Ectodermal cell (in vitro differentiated cells): Measurements from ENCODE around the gene CDH13.

ENCODE experiments used
- H3K27ac ChIP-seq: 2 replicates; pipeline ENCODE4 v1.7.0; 2013; ENCODE audit warnings: mild to moderate bottlenecking, low read depth, low read length; ENCODE audit not compliant: insufficient read depth, poor library complexity, severe bottlenecking
- H3K27me3 ChIP-seq: 2 replicates; pipeline ENCODE4 v1.7.0; 2013; ENCODE audit warnings: mild to moderate bottlenecking, low read length; ENCODE audit not compliant: insufficient read depth, control insufficient read depth, poor library complexity, severe bottlenecking
- H3K36me3 ChIP-seq: one replicate; pipeline ENCODE4 v1.7.0; 2013; ENCODE audit warnings: low read length; ENCODE audit not compliant: control insufficient read depth, insufficient read depth
- H3K4me1 ChIP-seq: one replicate; pipeline ENCODE4 v1.7.0; 2013; ENCODE audit warnings: low read length; ENCODE audit not compliant: control insufficient read depth, insufficient read depth
- H3K4me3 ChIP-seq: 2 replicates; pipeline ENCODE4 v1.7.0; 2013; ENCODE audit warnings: low read depth, low read length, control low read depth; ENCODE audit not compliant: insufficient read depth
- H3K9me3 ChIP-seq: 2 replicates; pipeline ENCODE4 v1.7.0; 2013; ENCODE audit warnings: mild to moderate bottlenecking, low read length, moderate library complexity; ENCODE audit not compliant: control insufficient read depth
- WGBS, 2 experiments: methylation state at CpG; one replicate each; pipeline ENCODE4 v1.1.7; 2013; ENCODE audit warnings: missing lambda C conversion rate in 2 of 2; 5-methylcytosine and 5-hydroxymethylcytosine counted together

Gene CDH13

DNA sequence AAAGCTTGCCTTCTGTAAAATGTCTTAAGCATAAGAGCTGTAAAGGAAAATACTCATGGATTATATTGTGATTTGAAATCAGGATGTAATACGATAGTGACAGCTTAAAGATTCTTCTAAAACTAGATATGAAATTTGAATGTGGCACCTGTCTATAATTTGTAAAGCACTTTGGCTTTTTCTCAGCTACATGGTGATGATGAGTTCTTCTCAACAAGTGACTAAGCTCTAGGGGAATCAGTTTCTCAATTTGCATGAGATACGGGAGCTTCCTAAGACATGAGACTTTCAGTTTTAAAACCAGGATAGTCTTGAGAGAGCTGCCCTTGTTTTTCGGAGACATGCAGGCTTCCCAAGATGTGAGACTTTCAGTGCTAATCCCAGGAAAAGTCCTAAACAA is 439.2 kb downstream of the CDH13 start:
- Histone ChIP-seq H3K4me3 (no peak overlapping the region), H3K4me1 (no peaks in the 10 kb centered on the region), H3K27ac (no peak overlapping the region), H3K9me3 (no peaks in the 10 kb centered on the region), H3K36me3 (no peaks in the 10 kb centered on the region), H3K27me3 (no peaks in the 10 kb centered on the region)
- WGBS, 2 experiments: 93 to 95% methylated on average over 3 of the region's 3 CpGs

DNA sequence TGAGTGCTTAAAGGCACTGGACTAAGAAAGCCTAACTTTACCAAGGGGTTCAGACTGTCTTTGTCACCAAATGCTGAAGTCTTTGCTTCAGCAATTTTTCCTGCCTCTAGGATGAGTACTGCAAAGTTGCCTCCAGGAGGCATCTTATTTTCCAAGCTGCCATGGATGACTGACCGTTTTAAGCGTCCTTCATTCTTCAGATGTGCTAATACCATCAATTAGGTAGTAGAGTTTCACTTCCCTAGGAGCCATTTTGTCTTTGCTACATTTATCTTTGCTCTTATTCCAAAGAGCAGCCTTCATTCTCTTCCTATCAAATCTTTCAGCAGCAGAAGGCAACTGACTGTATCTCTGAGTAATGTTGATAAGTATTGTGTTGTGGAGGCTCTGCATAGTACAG is 440.1 kb downstream of the CDH13 start:
- Histone ChIP-seq H3K4me3 (no peak overlapping the region), H3K27me3 (no peaks in the 10 kb centered on the region), H3K36me3 (no peaks in the 10 kb centered on the region), H3K9me3 (no peaks in the 10 kb centered on the region), H3K4me1 (no peaks in the 10 kb centered on the region), H3K27ac (no peak overlapping the region)
- 85 to 100% methylated on average over 2 of the region's 2 CpGs for WGBS, 2 experiments

DNA sequence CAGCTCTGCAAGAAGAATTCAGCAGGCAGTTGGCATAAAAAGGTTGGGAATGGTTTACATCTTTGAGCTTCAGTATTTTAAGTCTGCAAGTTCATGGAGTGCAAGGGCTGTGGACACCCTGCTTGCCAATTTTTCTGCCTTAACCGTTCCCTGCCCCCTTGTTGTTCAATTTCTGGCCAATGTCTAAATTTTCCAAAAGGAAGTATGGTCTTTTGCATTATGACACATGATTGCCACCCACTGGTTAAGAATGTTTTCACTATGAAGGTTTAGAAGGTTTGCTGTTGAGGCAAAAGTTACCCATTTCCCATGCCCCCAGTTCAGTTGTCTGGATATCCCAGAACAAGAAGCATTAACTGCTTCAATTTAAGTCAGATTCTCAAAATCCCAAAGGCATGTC is 441.9 kb downstream of the CDH13 start:
- H3K4me1 ChIP-seq: no peaks in the 10 kb centered on the region
- H3K4me3 ChIP-seq: no peak overlapping the region
- no peaks in the 10 kb centered on the region for H3K27me3 ChIP-seq
- H3K36me3 ChIP-seq: no peaks in the 10 kb centered on the region
- no peak overlapping the region for H3K27ac ChIP-seq
- WGBS, 2 experiments: 88 to 94% methylated on average over 1 of the region's 1 CpG
- no peaks in the 10 kb centered on the region for H3K9me3 ChIP-seq

DNA sequence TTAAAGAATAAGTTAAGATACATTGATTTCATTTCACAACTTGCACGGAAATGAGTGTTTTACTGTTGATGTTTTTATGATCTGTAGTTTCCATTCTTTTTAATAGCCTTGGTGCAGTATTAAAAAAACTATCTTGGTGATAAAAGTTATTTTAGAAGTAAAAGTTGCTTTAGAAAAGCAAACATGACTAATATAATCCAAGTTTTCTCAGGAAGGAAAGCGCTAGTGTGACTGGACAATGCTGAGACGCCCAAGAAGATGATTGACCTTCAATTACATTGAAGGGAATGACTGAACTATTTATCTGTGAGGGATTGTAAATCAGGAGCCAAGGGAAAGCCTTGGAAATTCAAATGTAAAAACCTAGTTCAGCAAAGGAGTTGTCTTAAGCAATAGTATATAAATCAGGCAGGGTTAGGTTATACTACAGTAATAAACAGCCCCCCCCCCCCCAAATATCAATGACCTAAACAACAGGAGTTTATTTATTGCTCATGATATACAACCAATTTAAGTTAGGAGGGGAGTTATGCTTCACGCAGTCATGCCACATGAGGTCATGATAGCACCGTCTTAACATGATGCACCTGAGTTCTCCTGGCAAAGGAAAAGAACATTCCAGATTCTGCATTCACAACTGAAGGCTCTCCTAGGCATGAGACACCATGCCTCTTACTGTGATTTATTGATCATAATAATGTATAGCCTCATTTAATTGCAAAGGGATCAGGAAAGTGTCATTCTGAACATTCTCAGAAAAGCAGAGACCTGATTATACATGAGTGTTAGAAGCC is 443.8 kb downstream of the CDH13 start:
- no peaks in the 10 kb centered on the region for H3K27me3 ChIP-seq
- no peaks in the 10 kb centered on the region for H3K9me3 ChIP-seq
- H3K27ac ChIP-seq: no peak overlapping the region
- WGBS, 2 experiments: 96 to 100% methylated on average over 4 to 5 of the region's 5 CpGs
- no peak overlapping the region for H3K4me3 ChIP-seq
- no peaks in the 10 kb centered on the region for H3K36me3 ChIP-seq
- H3K4me1 ChIP-seq: no peaks in the 10 kb centered on the region

DNA sequence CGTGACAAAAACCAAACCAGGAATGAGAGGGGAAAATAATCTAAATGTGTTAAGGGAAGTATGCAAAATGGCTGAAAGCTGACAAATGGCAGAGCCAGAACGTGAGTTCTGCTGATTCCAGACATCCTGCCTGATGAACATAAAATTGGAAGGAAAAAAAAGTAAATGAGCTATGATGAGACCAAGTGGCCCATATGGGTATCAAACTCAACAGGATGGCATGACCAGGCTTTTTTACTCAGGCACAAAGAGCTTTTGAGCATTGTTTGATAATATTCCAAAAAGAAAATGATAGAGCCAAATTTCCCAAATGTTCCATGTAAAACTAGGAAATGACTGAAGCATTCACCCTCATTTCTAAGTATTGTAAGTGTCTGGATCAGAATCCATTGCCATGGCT is 449.2 kb downstream of the CDH13 start:
- Histone ChIP-seq H3K4me3 (no peak overlapping the region), H3K27ac (no peak overlapping the region), H3K4me1 (no peaks in the 10 kb centered on the region), H3K9me3 (no peaks in the 10 kb centered on the region), H3K27me3 (no peaks in the 10 kb centered on the region), H3K36me3 (no peaks in the 10 kb centered on the region)
- WGBS, 2 experiments: 91 to 94% methylated on average over 2 of the region's 2 CpGs

DNA sequence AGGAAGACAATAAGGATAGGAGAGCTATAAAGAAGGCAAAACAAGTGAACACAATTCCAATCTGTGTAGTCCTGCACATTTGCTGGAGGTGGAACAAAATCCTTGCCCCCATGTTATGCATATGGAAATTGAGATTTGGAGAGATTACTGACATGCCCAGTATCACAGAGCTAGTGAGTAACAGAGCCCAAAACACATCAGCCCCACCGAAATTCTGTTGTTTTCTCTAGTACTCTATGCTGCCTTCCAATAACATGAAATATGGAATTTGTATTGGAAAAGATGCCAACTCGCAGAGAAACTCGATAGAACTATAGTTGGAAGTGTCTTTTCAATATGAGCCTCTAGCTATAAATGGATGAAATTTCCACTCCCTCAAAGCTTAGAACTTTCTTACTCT is 456.6 kb downstream of the CDH13 start:
- Histone ChIP-seq H3K36me3 (no peaks in the 10 kb centered on the region), H3K27ac (no peak overlapping the region), H3K27me3 (no peaks in the 10 kb centered on the region), H3K9me3 (no peaks in the 10 kb centered on the region), H3K4me3 (no peak overlapping the region), H3K4me1 (no peaks in the 10 kb centered on the region)
- WGBS, 2 experiments: 92 to 100% methylated on average over 2 to 3 of the region's 3 CpGs

DNA sequence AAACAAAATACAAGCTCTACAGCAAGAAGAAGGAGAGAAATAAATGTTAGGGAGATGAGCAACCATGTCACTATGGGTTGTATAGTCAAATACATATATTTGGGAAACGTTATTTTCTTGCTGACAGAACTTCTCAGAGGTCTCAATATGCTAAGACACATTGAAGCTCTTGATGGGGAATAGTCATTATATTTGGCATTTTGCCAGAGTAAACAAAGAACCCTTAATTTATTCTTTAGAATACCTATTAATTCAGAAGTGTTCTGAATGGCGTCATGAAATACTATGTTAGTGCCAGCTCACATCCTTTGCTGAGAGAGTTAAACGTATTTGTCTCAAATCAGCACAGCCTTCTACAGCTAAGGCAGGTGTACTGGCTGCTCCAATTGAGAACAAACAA is 458.9 kb downstream of the CDH13 start:
- H3K4me1 ChIP-seq: no peaks in the 10 kb centered on the region
- H3K27ac ChIP-seq: no peak overlapping the region
- no peaks in the 10 kb centered on the region for H3K27me3 ChIP-seq
- 64 to 67% methylated on average over 3 of the region's 3 CpGs for WGBS, 2 experiments
- H3K9me3 ChIP-seq: no peaks in the 10 kb centered on the region
- H3K36me3 ChIP-seq: no peaks in the 10 kb centered on the region
- no peak overlapping the region for H3K4me3 ChIP-seq

DNA sequence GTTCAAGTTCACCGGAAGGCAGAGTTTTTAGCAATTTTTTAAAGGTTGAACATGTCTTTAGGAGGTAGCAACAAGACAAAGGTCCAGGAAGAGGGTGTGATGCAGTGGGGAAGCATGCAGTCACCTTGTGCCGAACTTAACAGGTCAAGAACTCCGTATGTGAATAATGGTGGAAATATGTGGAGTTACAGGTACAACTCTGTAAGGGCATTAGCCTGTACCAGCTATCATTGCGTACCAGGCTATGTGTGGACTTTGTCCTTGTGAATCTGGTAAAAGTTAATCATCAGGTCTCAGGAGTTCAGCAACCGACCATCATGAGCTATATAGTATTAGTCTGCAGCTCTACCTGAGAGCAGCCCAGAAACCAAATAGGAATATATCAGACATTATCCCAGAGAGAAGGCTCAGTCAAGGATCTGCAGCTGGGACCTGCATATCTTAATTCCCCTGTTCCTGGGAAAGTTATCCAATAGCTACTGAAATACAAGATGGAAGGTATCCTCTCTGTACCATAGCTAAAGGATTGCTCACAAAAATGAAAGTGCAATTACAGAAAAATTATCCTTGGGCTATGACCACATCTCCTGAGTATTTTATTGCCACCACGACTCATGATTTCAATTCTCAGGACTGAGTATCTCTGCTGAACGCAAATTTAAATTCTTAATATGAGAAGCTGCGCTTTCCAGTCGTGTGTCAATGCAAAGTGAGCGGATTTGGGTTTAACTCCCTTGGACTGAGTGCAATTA is 469.3 kb downstream of the CDH13 start:
- no peaks in the 10 kb centered on the region for H3K4me1 ChIP-seq
- no peaks in the 10 kb centered on the region for H3K36me3 ChIP-seq
- H3K27ac ChIP-seq: no peak overlapping the region
- no peak overlapping the region for H3K4me3 ChIP-seq
- WGBS, 2 experiments: 83 to 84% methylated on average over 10 of the region's 10 CpGs
- H3K27me3 ChIP-seq: no peaks in the 10 kb centered on the region
- no peaks in the 10 kb centered on the region for H3K9me3 ChIP-seq

DNA sequence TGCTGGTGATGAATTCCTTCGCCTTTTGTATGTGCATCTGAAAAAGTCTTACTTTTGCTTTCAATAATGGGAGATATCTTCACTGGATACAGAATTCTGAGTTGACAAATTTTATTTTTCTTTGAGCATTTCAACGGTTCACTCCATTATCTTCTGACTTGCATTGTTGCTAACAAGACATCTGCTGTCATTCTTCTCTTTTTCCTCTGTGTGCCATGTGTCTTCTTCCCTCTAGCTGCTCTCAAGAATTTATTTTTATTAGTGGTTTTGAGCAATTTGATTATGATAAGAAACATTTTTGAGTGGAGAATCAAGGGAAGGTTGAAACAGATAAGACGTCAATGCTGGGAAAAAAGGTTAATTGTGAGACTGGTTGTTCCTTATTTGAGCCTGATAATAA is 471.8 kb downstream of the CDH13 start:
- 88 to 90% methylated on average over 3 of the region's 3 CpGs for WGBS, 2 experiments

DNA sequence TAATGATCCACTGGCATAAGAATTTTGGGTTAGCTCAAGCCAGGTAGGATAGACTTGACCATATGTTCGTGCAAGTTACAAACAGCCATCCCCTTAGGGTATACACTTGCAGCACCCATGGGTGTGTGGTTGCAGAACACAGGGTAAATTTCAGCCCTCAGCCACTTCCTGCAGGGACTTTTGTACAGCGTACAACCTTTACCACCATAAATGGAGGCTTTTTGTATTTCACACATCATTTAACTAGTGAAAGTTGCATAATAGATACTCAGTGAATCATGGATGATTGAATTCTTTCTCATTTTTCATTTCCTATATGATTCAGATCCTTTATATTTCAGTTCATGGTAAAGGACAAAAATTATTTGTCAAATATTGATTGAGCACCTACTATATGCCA is 473.9 kb downstream of the CDH13 start:
- Histone ChIP-seq H3K36me3 (no peaks in the 10 kb centered on the region), H3K9me3 (no peaks in the 10 kb centered on the region), H3K27me3 (no peaks in the 10 kb centered on the region), H3K27ac (no peak overlapping the region), H3K4me1 (no peaks in the 10 kb centered on the region), H3K4me3 (no peak overlapping the region)
- 97 to 100% methylated on average over 2 of the region's 2 CpGs for WGBS, 2 experiments

More for the DNA sequence above, 471.8 kb downstream of the CDH13 start:
- Histone ChIP-seq H3K9me3 (no peaks in the 10 kb centered on the region), H3K36me3 (no peaks in the 10 kb centered on the region), H3K27me3 (no peaks in the 10 kb centered on the region), H3K27ac (no peak overlapping the region), H3K4me3 (no peak overlapping the region), H3K4me1 (no peaks in the 10 kb centered on the region)
